NB4 (cell line): ENCODE data around the gene TRIM31.

Source experiments
- DNase-seq: peaks from one replicate; pipeline ENCODE4 v3.0.0; 2010; ENCODE audit warnings: low read depth
- H3K4me3 ChIP-seq: one replicate; pipeline ENCODE4 v1.5.1; 2011; ENCODE audit warnings: mild to moderate bottlenecking, low read depth, low read length, moderate library complexity
- POLR2A ChIP-seq: IDR thresholded peaks from 2 replicates; pipeline ENCODE4 v1.6.1; 2011; ENCODE audit warnings: mild to moderate bottlenecking; ENCODE audit not compliant: insufficient read length; ENCODE audit errors: extremely low read depth
- TF ChIP-seq, protein P1 (sequence below): IDR thresholded peaks from one replicate; pipeline ENCODE4 v1.5.1; 2012; ENCODE audit warnings: low read depth, low read length

TRIM31 gene

DNA sequence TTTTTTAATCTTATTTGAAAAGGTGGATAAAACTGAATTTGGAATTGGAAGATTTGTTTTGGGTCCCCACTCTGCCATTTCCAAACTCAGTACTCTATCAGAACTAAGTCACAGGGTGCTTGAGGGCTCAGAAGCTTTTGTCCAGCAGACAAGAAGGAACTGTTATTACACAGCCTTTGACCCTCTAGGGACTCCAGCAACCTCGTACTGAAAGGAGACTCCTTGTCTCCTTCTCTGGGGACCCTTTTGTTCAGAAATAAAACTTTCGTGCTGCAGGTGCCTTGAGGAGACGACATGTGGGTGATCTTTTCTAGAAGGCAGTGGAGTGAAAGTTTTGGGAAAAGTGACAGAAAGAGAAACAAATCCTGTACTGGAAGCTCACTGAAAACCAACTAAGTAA lies 59.2 kb downstream of the TRIM31 start:
- TF ChIP-seq, protein P1, sequence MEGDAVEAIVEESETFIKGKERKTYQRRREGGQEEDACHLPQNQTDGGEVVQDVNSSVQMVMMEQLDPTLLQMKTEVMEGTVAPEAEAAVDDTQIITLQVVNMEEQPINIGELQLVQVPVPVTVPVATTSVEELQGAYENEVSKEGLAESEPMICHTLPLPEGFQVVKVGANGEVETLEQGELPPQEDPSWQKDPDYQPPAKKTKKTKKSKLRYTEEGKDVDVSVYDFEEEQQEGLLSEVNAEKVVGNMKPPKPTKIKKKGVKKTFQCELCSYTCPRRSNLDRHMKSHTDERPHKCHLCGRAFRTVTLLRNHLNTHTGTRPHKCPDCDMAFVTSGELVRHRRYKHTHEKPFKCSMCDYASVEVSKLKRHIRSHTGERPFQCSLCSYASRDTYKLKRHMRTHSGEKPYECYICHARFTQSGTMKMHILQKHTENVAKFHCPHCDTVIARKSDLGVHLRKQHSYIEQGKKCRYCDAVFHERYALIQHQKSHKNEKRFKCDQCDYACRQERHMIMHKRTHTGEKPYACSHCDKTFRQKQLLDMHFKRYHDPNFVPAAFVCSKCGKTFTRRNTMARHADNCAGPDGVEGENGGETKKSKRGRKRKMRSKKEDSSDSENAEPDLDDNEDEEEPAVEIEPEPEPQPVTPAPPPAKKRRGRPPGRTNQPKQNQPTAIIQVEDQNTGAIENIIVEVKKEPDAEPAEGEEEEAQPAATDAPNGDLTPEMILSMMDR: no peak
- no peak for TF ChIP-seq POLR2A
- no peak for DNase-seq
- no peak overlapping the region for H3K4me3 ChIP-seq
